Glomerular endothelial cell (primary cell): ENCODE data around the gene PGAM1. TPM values are rescaled to one million over a fixed set of nuclear protein-coding genes. Genes with fewer than 3 reads are reported as not detected.
"Not testable (repeated sequence)": the region's sequence is repeated elsewhere in the genome, so short reads cannot be mapped to it uniquely, and the experiment has no call there.

Source experiments
- DNase-seq: peaks from one replicate; pipeline ENCODE4 v3.0.0-alpha.2; 2011; ENCODE audit warnings: low read depth, low spot score; ENCODE audit errors: extremely low read depth
- total RNA-seq: library from RNA; depleted of rRNA; stranded (reverse); fragments of >200 nt; gene quantifications from 2 replicates; pipeline ENCODE4 v1.2.3, GENCODE V29; 2015

PGAM1 gene
- total RNA-seq, 1 donor from 2014 or later = 414 TPM

DNA sequence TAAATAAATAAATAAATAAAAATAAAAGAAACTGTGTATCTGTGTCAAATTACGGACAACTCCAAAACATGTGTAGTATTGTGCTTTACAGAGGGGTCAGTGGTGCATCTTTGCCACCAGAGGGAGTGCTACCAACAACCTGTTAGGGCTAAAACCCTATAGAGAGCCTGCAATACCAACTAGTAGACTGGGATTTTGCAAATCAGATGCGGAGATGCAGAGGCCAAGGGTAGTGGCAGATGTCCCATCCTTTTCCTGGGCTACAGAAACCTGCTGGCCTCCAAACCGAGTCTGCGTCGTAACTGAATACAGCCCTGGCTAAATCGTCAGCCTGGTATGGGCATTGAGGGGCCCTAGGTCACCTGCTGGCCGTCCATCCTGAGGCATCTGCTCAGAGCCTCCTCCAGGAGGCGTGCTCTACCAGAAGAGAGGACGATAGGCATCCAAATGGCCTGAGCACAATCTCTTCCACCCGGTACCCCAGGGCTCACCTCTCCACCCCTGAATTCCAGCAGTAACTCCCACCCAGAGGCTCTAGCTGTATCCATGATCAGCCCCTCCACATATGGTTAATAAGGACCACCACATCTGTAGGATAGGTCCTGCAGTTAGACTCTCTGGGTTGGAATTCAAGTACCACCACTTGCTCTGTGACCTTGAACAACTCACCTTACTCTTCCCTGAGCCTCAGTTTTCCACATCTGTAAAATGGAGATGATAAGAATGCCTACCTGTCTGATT lies 18.6 kb upstream of the PGAM1 start:
- DNase-seq = no peak

DNA sequence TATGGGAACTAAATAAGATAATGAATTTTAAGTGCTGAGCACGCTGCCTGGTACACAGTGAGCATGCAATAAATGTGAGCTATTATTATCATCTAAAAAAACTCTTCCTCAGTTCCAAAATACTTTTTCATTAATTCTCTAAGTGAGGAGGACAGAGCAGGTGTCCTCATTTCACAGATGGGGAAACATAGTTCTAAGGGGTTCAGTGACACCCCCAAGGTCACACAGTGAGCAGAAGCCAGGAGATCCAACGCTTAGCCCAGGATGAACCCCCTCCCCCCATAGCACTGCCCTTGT lies 18.1 kb upstream of the PGAM1 start:
- no peak for DNase-seq

DNA sequence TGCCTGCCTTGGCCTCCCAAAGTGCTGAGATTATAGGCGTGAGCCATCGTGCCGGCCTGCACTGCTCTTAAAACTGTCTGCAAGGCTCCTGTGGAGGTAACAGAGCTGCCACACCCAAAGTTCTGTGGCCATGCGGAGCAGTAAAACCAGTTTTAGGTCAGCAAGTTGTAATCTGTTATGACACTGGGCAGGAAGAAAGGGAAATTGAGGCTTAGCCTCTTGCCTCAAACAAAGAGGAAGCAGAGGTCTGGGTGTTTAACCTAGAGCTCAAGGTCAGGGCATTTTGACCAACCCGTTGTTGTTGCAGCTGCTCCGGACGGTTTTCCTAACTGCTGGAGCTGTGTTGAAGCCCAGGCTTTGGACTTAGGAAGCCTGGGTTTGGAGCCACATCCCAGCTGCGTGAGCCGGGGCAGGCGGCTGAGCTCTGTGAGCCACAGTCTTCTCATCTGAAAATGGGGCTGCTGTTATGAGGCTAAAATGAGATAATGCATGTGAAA lies 17.4 kb upstream of the PGAM1 start:
- no peak for DNase-seq

- no peak for DNase-seq
Measured at GRCh38 chr10:97411406-97411805, 14.6 kb upstream of the PGAM1 start.

DNA sequence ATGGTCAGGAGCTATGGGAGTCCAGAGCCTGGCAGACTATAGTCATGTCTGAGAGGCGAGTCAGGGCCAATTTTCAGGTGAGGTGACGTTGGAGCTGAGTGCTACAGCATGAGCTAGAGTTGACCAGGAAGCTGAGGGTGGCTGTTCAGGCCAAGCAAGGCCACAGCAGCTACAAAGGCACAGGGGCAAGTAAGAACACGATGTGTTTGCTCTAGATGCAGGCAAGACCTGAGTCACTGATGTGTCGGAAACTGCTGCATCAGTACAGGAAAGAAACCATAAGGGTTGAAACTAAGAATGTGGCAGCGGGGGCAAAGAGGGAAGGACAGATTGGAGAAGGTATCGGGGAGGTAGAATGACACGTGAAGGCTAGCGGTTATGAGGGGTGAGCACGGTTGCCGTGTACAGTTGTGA lies 13.1 kb upstream of the PGAM1 start:
- no peak for DNase-seq

GRCh38 chr10:97416565-97416964 lies 9.4 kb upstream of the PGAM1 start:
- no peak for DNase-seq

- DNase-seq = not testable (repeated sequence)
Measured at GRCh38 chr10:97423757-97424098, 2.3 kb upstream of the PGAM1 start.

DNA sequence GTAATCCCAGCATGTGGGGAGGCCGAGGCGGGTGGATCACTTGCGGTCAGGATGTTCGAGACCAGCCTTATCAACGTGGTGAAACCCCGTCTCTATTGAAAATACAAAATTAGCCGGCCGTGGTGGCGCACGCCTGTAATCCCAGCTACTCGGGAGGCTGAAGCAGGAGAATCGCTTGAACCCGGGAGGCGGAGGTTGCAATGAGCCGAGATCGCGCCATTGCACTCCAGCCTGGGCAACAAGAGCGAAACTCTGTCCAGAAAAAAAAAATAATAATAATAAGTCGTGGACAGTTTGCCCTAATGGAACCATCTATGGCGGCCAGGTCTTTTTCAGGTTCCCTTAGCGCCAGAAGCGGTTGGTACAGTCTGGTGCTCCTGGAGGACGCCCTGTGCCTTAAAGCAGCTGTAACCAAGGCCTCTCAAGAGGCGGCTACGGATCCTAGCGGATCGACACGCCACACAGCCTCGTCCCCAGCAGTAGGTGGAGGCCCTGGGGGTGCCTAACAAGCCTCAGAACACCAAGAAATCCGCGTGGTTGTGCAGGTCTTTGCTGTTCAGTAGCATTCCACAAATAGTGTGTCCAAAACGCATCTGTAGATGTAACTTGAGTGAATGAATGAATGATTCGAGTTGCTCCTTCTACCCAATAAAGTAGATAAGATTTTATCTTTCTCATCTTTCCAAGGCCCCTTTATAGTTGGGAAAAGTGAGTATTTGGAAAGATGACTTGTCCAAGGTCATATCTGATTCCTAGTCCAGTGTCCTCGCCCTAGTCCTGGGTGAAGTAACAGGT lies 982 bp downstream of the PGAM1 start:
- DNase-seq = no peak

- no peak for DNase-seq
Measured at GRCh38 chr10:97427571-97428179, 1.7 kb downstream of the PGAM1 start.

DNA sequence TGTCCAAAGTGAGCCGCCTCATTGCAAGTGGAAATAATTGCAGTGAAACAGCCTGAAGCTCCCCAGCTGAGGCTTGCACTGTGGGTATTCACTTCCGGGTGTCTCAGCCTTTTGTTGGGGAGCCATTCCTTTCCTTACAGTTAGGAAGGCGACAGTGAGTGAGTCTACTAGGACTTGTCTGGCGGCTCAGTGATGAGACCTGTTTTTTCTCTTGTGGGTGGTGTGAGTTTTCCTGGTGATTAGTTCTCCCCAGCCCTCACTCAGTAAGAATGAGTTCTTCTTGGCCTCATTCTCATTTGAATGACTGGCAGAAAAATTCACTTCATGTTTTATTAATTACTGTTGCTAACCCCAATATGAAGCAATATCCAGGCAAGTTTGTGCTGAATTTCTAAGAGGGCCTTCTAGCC lies 2.6 kb downstream of the PGAM1 start:
- no peak for DNase-seq

DNA sequence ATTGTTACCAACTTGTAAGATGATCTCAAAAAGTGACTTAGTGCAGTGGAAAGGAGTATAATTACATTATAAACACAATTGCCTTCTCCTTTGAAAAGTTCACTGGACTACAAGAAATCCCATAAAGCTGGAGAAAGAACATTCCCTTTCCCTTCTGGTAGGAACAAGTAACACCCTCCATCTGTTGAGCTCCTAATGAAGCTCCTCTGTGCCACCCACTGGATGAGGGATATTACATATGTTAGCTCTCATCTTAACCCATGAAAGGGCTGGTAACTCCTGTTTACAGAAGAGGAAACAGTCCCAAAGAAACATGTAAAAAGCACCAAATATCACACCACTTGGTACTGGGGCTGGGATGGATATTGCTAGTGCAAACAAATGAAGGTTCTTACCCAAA lies 8.1 kb downstream of the PGAM1 start:
- no peak for DNase-seq

DNA sequence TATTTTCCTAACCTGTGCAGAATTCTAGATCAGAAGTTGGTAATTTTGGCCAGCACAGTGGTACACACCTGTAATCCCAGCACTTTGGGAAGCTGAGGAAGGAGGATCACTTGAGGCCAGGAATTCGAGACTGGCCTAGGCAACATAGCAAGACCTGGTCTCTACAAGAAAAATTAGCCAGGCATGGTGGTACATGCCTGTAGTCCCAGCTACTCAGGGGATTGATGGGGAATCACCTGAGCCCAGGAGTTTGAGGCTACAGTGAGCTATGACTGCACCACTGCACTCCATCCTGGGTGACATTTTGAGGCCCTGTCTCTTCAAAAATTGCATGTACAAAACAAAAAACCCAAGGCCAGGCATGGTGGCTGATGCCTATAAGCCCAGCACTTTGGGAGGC lies 8.6 kb downstream of the PGAM1 start:
- DNase-seq = no peak

- no peak for DNase-seq
Measured at GRCh38 chr10:97435211-97435610, 9.2 kb downstream of the PGAM1 start.

DNA sequence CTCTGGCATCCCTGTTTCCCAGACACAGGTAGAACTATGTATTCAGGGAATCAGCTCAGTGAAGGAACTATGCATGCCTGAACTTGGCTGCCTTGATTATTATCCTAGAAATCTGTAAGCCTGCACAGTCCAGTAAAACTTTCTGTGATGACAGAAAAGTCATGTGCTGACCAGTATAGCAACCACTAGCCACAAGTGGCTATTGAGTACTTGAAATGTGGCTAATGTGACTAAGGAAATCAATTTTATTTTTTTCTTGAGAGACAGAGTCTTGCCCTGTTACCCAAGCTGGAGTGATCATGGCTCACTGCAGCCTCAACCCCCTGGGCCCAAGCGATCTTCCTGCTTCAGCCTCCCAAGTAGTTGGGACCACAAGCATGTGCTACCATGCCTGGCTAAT lies 16.3 kb downstream of the PGAM1 start:
- no peak for DNase-seq

- no peak for DNase-seq
Measured at GRCh38 chr10:97444212-97444611, 18.2 kb downstream of the PGAM1 start.

- DNase-seq = no peak
Measured at GRCh38 chr10:97445357-97445721, 19.3 kb downstream of the PGAM1 start.

DNA sequence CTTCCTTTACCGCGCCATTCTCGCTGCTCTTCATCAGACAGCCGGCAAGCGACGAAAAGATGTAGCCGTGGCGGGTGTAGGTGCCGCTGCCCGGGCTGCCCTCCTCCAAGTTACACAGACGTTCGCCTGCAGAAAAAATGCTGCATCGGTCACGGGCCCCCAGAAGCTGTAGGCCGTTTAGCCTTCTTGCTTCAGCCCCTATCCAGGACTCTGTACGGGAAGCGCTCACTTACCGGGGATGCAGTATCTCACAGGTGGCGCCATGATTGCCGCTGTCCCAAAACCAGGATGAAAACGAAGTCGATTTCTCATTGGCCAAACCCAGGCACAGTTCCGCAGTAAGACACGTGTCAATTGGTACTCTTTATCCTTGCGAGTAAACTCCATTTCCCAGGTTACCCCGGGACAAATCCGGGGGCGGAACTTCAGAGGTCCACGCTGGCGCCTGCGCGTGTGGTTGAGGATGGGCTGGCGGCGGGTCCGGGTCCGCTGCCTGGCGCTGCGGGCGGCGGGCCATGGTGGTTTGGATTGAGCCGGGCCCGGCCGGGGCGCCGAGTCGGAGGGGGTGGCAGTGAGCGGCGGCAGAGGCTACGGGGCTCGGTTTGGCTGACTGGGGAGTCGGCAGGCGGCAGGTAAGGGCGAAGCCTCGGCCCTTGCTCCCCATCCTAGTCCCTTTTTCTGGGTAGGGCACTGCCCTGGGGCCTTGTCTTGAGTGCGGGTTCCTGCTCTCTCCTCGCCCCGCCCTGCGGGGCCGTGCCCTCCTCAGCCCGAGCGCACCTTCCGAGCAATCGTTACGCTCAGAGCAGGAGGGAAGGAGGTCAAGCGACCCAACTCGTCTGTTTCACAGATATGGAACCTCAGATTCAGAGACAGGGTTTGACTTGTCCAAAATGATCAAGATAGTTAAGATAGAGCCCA lies 20.0 kb downstream of the PGAM1 start, which contains the start of the genes EXOSC1 and ZDHHC16:
TSS of gene EXOSC1 (minus strand) at position 285 of the 918 bp plus-strand sequence. CDS start at position 264, 21 bp downstream.
TSS of gene ZDHHC16 (plus strand) at position 454 of the 918 bp plus-strand sequence. CDS start 5,501 bp downstream, outside the sequence.
- DNase-seq = peak; percentile 72

DNA sequence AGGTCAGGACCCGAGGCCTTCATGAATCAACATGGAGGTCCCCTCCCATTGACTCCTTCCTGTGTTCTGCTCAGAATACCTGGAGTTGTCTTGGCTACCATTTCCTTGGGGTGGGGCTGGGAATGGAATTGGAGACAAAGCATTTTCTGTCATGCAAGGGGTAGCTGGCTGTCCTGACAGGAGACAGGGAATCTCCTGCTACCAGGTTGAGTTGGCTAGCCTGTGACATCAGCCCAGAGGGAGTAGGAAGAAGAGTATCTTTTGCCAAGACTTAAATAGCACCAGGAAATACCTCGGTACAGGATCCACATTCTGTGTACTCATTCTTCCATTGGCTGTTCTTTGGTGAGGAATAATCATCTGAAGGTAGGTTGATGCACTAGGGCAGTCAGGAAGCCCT lies 24.8 kb downstream of the PGAM1 start:
- DNase-seq = no peak

DNA sequence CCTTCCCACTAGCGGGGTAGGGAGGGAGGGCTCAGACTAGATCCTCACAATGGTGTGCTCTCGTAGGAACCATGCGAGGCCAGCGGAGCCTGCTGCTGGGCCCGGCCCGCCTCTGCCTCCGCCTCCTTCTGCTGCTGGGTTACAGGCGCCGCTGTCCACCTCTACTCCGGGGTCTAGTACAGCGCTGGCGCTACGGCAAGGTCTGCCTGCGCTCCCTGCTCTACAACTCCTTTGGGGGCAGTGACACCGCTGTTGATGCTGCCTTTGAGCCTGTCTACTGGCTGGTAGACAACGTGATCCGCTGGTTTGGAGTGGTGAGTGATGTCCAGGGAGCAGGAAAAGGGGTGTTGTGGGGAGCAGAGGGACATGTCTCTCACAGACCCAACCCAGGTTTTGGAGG lies 25.6 kb downstream of the PGAM1 start:
- DNase-seq = no peak

DNA sequence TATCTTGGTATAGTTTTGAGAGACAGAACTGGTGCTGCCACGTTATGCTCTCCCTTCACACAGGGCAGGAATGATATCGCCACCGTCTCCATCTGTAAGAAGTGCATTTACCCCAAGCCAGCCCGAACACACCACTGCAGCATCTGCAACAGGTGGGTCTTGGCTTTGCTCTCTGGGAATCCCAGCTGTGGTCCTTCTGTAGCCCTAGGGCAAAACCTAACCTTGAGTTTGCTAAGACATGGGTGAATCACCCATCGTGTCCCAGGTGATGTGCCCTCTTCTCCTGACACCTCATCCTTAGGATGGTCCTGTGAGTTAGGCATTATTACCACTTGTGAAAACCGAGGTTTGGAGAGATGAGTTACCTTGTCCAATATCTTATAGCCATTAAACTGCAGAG lies 26.4 kb downstream of the PGAM1 start:
- no peak for DNase-seq
